Pancreas (tissue), 10 donors: ENCODE data around the gene PAGE1. TPM values are rescaled to one million over a fixed set of nuclear protein-coding genes. Genes with fewer than 3 reads are reported as not detected.

Source experiments
- ATAC-seq, 4 donors: fragments of 200-7000 bp; cut with Tn5 transposase; one replicate each; pipeline versions ENCODE4 v1.8.0 to v1.9.1; 2020; ENCODE audit warnings: mild to moderate bottlenecking in 4 of 4, moderate library complexity in 4 of 4
- DNase-seq, 6 donors: peaks; one replicate each; pipeline ENCODE4 v3.0.0-alpha.2; 2020
- FAIRE-seq: peaks from 2 replicates; lab custom pipeline; 2012; peaks lifted over from hg19 to GRCh38; lab: Jason Lieb, UNC
- H3K27ac ChIP-seq, 4 donors: fragments of 200-600 bp; sonication (generic); 1 replicate in 3 of 4; 2 replicates in 1 of 4; pipeline versions ENCODE4 v1.5.0 to v1.8.0; 2020
- H3K27me3 ChIP-seq, 4 donors: fragments of 200-600 bp; one replicate each; pipeline ENCODE4 v1.8.0; 2021
- H3K36me3 ChIP-seq, 3 donors: fragments of 200-600 bp; sonication (generic) in 1 of 3; one replicate each; pipeline versions ENCODE4 v1.5.0 to v1.8.0; 2020 to 2021
- H3K4me1 ChIP-seq, 3 donors: fragments of 200-600 bp; one replicate each; pipeline ENCODE4 v1.8.0; 2021
- H3K4me3 ChIP-seq, 4 donors: fragments of 200-600 bp; sonication (generic) in 2 of 4; one replicate each; pipeline versions ENCODE4 v1.5.0 to v1.8.0; 2020 to 2021
- H3K9me3 ChIP-seq, 4 donors: fragments of 200-600 bp; one replicate each; pipeline ENCODE4 v1.8.0; 2021
- WGBS, 2 donors: extraction: QIAGEN DNeasy Blood & Tissue Kit; methylation state at CpG; one replicate each; pipeline ENCODE4 v1.1.7; 2013; 5-methylcytosine and 5-hydroxymethylcytosine counted together
- intact Hi-C, 3 donors: fragments of 100-400 bp; cut with DNase I; formaldehyde crosslinking; loops; one replicate each; pipeline versions ENCODE4 v1.11.1 to v1.14.2; 2022
- polyA plus RNA-seq, 2 donors: library from polyadenylated mRNA; stranded (reverse); fragments of 200-250 nt; gene quantifications; one replicate each; pipeline ENCODE4 v1.2.3, GENCODE V29; 2013
- total RNA-seq, 6 donors: library from RNA; stranded (reverse); fragmentation: NEBNext Ultra II Directional in 4 of 6; extraction: Animal tissue kit (Norgen Biotek cat#: 25700) in 4 of 6; gene quantifications; one replicate each; pipeline versions ENCODE4 v1.2.1 to v1.2.4, GENCODE V29; 2021 to 2023
- TF ChIP-seq, protein P1 (sequence below), 4 donors: fragments of 200-600 bp; sonication (generic) in 3 of 4; IDR thresholded peaks; one replicate each; pipeline versions ENCODE4 v1.5.0 to v1.8.0; 2021; ENCODE audit warnings: antibody characterized with exemption in 4 of 4
- donor health status: healthy with polysubstance abuse.
- donor health status: DM: no; HTN: no; CAD: no; lungs with moderate emphysema.
- donor health status: DM: no; HTN: no; CAD: no.
- donor health status: control.
- donor health status: control.
- donor health status: Bipolar disorder and iron deficiency.
- donor health status: DM: yes; HTN: yes; CAD: no.
- donor health status: DM: no; HTN: no; CAD: no.
- donor health status: DM: no; HTN: no; CAD: no.
- donor health status: DM: yes; HTN: yes; CAD: no.

PAGE1 gene
- total and polyA plus RNA-seq, 8 donors = not detected

- ATAC-seq (no peak), FAIRE-seq (no peak), DNase-seq (no peak)
- Histone ChIP-seq H3K27me3 (no peaks in the 10 kb centered on the region), H3K9me3 (no peaks in the 10 kb centered on the region), H3K4me1 (no peaks in the 10 kb centered on the region), H3K36me3 (no peaks in the 10 kb centered on the region), H3K4me3 (no peak overlapping the region), H3K27ac (no peak overlapping the region)
- WGBS, 2 donors = 80 to 94% methylated on average over 4 of the region's 4 CpGs
- intact Hi-C loops = no loop called here
- TF ChIP-seq, protein P1, sequence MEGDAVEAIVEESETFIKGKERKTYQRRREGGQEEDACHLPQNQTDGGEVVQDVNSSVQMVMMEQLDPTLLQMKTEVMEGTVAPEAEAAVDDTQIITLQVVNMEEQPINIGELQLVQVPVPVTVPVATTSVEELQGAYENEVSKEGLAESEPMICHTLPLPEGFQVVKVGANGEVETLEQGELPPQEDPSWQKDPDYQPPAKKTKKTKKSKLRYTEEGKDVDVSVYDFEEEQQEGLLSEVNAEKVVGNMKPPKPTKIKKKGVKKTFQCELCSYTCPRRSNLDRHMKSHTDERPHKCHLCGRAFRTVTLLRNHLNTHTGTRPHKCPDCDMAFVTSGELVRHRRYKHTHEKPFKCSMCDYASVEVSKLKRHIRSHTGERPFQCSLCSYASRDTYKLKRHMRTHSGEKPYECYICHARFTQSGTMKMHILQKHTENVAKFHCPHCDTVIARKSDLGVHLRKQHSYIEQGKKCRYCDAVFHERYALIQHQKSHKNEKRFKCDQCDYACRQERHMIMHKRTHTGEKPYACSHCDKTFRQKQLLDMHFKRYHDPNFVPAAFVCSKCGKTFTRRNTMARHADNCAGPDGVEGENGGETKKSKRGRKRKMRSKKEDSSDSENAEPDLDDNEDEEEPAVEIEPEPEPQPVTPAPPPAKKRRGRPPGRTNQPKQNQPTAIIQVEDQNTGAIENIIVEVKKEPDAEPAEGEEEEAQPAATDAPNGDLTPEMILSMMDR (IDR thresholded peaks at IDR 0.05) = no peak
Measured at GRCh38 chrX:49661881-49662280, 33.9 kb downstream of the PAGE1 start.

DNA sequence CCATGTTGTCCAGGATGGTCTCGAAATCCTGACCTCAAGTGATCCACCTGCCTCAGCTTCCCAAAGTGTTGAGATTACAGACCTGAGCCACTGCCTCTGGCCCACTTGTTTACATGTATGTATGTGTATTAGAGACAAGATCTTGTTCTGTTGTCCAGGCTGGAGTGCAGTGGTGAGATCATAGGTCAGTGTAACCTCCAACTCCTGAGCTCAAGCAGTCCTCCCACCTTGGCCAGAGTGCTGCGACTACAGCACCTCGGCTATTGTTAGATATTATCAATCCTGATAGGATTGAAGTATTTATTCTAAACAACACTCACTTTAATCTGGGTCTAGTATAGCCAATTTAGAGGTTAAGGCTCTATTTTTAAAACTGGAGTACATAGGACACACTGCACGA is 36.0 kb downstream of the PAGE1 start:
- TF ChIP-seq, protein P1 (IDR thresholded peaks at IDR 0.05) = no peak
- no peak for DNase-seq
- no peaks in the 10 kb centered on the region for H3K36me3 ChIP-seq
- no peaks in the 10 kb centered on the region for H3K9me3 ChIP-seq
- H3K27me3 ChIP-seq = no peaks in the 10 kb centered on the region
- intact Hi-C loops = no loop called here
- ATAC-seq = no peak
- no peak for FAIRE-seq
- no peak overlapping the region for H3K27ac ChIP-seq
- H3K4me3 ChIP-seq = no peak overlapping the region
- 64 to 67% methylated on average over 4 of the region's 4 CpGs for WGBS, 2 donors
- H3K4me1 ChIP-seq = no peaks in the 10 kb centered on the region

GRCh38 chrX:49656533-49656932 is 39.3 kb downstream of the PAGE1 start:
- FAIRE-seq (no peak), ATAC-seq (no peak), DNase-seq (no peak)
- WGBS, 2 donors = 47 to 68% methylated on average over 3 of the region's 3 CpGs
- H3K36me3 ChIP-seq = no peaks in the 10 kb centered on the region
- intact Hi-C loops = no loop called here
- no peak overlapping the region for H3K4me3 ChIP-seq
- H3K27ac ChIP-seq = no peak overlapping the region
- H3K9me3 ChIP-seq = no peaks in the 10 kb centered on the region
- H3K27me3 ChIP-seq = no peaks in the 10 kb centered on the region
- no peaks in the 10 kb centered on the region for H3K4me1 ChIP-seq
- TF ChIP-seq, protein P1 (IDR thresholded peaks at IDR 0.05) = no peak

- intact Hi-C loops = no loop called here
- Histone ChIP-seq H3K4me3 (no peak overlapping the region), H3K27ac (no peak overlapping the region), H3K27me3 (peaks cover 0 to 8% (median 0%) of the 10 kb centered on the region in 4 donors), H3K9me3 (no peaks in the 10 kb centered on the region), H3K4me1 (no peaks in the 10 kb centered on the region), H3K36me3 (no peaks in the 10 kb centered on the region)
- WGBS, 2 donors = 65 to 73% methylated on average over 8 of the region's 8 CpGs
- TF ChIP-seq, protein P1 (IDR thresholded peaks at IDR 0.05) = no peak
- DNase-seq (no peak), ATAC-seq (no peak), FAIRE-seq (no peak)
Measured at GRCh38 chrX:49644991-49645637, 50.7 kb downstream of the PAGE1 start.

Other genes with a start within 250 kb of the PAGE1 start
- gene GAGE12C, start 163.8 kb downstream of the PAGE1 start, total RNA-seq = not detected
- gene GAGE12C, start 163.8 kb downstream of the PAGE1 start, polyA plus RNA-seq = not detected
- not detected for gene GAGE12D, start 154.3 kb downstream of the PAGE1 start, total RNA-seq
- not detected for gene GAGE12D, start 154.3 kb downstream of the PAGE1 start, polyA plus RNA-seq
- gene GAGE12E, start 144.7 kb downstream of the PAGE1 start, total RNA-seq = not detected
- gene GAGE12E, start 144.7 kb downstream of the PAGE1 start, polyA plus RNA-seq = not detected
- gene GAGE12F, start 135.1 kb downstream of the PAGE1 start, total RNA-seq = not detected
- not detected for gene GAGE12F, start 135.1 kb downstream of the PAGE1 start, polyA plus RNA-seq
- gene GAGE12G, start 125.6 kb downstream of the PAGE1 start, total RNA-seq = not detected
- gene GAGE12G, start 125.6 kb downstream of the PAGE1 start, polyA plus RNA-seq = not detected
- gene GAGE12H, start 116.0 kb downstream of the PAGE1 start, total RNA-seq = not detected
- not detected for gene GAGE12H, start 116.0 kb downstream of the PAGE1 start, polyA plus RNA-seq
- under 1 TPM in 1 of 6 donors, not detected in 5; 0.82 TPM for gene GAGE2A, start 106.5 kb downstream of the PAGE1 start, total RNA-seq
- not detected for gene GAGE2A, start 106.5 kb downstream of the PAGE1 start, polyA plus RNA-seq
- under 1 TPM in 1 of 6 donors, not detected in 5; 0.44 TPM for gene GAGE1, start 97.0 kb downstream of the PAGE1 start, total RNA-seq
- gene GAGE1, start 97.0 kb downstream of the PAGE1 start, polyA plus RNA-seq = not detected
- gene PAGE4, start 133.3 kb upstream of the PAGE1 start, total RNA-seq = not detected
- not detected for gene PAGE4, start 133.3 kb upstream of the PAGE1 start, polyA plus RNA-seq
- 1 to 10 TPM; 1.2 to 1.9 (median 1.5) TPM for gene USP27X, start 183.5 kb upstream of the PAGE1 start, total RNA-seq
- gene USP27X, start 183.5 kb upstream of the PAGE1 start, polyA plus RNA-seq = 1 to 10 TPM in 1 of 2 donors, under 1 TPM in 1; 0.72 to 5.7 TPM
- gene CLCN5, start 226.6 kb upstream of the PAGE1 start, total RNA-seq = 1 to 10 TPM; 1.5 to 5.3 (median 2.9) TPM
- gene CLCN5, start 226.6 kb upstream of the PAGE1 start, polyA plus RNA-seq = 1 to 10 TPM; 1.6 to 2.4 TPM